Lung (tissue), 12 donors: ENCODE data around the gene MYNN. TPM values are rescaled to one million over a fixed set of nuclear protein-coding genes. Genes with fewer than 3 reads are reported as not detected.

ENCODE experiments used
- ATAC-seq: fragments of 200-7000 bp; cut with Tn5 transposase; one replicate; pipeline ENCODE4 v1.9.1; 2020; ENCODE audit warnings: moderate number of reproducible peaks; ENCODE audit not compliant: insufficient read depth, low FRiP score
- DNase-seq, 3 donors: peaks; one replicate each; pipeline ENCODE4 v3.0.0-alpha.2; 2013 to 2017
- H3K27ac ChIP-seq, 2 donors: one replicate each; pipeline ENCODE4 v1.5.1; 2013; ENCODE audit warnings: mild to moderate bottlenecking in 2 of 2, moderate library complexity in 2 of 2, control low read depth in 1 of 2, inconsistent platforms in 1 of 2, low read depth in 1 of 2, low read length in 1 of 2
- H3K27me3 ChIP-seq, 3 donors: one replicate each; pipeline ENCODE4 v1.5.1; 2013; ENCODE audit warnings: low read length in 2 of 3; ENCODE audit not compliant: control insufficient read depth in 3 of 3, insufficient read depth in 3 of 3
- H3K36me3 ChIP-seq, 4 donors: one replicate each; pipeline ENCODE4 v1.5.1; 2013; ENCODE audit warnings: low read length in 4 of 4, mild to moderate bottlenecking in 1 of 4, moderate library complexity in 1 of 4; ENCODE audit not compliant: control insufficient read depth in 4 of 4, insufficient read depth in 4 of 4
- H3K4me1 ChIP-seq, 5 donors: one replicate each; pipeline ENCODE4 v1.5.1; 2013; ENCODE audit warnings: low read length in 5 of 5, mild to moderate bottlenecking in 2 of 5, moderate library complexity in 1 of 5; ENCODE audit not compliant: control insufficient read depth in 5 of 5, insufficient read depth in 5 of 5
- H3K4me3 ChIP-seq: one replicate; pipeline ENCODE4 v1.5.1; 2013; ENCODE audit warnings: mild to moderate bottlenecking, control low read depth, moderate library complexity
- H3K9ac ChIP-seq, 2 donors: one replicate each; pipeline ENCODE4 v1.5.1; 2013; ENCODE audit warnings: low read length in 2 of 2, control low read depth in 1 of 2; ENCODE audit not compliant: insufficient read depth in 1 of 2
- H3K9me3 ChIP-seq, 4 donors: one replicate each; pipeline ENCODE4 v1.5.1; 2013; ENCODE audit warnings: low read length in 3 of 4, mild to moderate bottlenecking in 1 of 4, moderate library complexity in 1 of 4; ENCODE audit not compliant: control insufficient read depth in 4 of 4, insufficient read depth in 3 of 4
- CTCF ChIP-seq: IDR thresholded peaks from 2 replicates; pipeline ENCODE4 v1.5.1; 2012; ENCODE audit warnings: mild to moderate bottlenecking; ENCODE audit errors: control extremely low read depth, extremely low read depth
- WGBS, 2 donors: extraction: QIAGEN DNeasy Blood & Tissue Kit; methylation state at CpG; one replicate each; pipeline ENCODE4 v1.1.7; 2013; 5-methylcytosine and 5-hydroxymethylcytosine counted together
- polyA plus RNA-seq, 2 donors: library from polyadenylated mRNA; stranded (reverse); fragments of 200-250 nt; gene quantifications; one replicate each; pipeline ENCODE4 v1.2.1, GENCODE V29; 2013
- total RNA-seq, 2 donors: library from RNA; depleted of rRNA in 1 of 2; stranded (reverse); fragments of >200 nt in 1 of 2; gene quantifications; one replicate each; pipeline ENCODE4 v1.2.1, GENCODE V29; 2014 to 2021
- donor health status: control.
- donor health status: control.
- donor health status: Bipolar disorder and iron deficiency.
- donor health status: healthy.
- donor health status: DM: yes; HTN: yes; CAD: no.

Gene MYNN
- total and polyA plus RNA-seq, 4 donors: 8.1 to 32.1 (median 10.0) TPM

GRCh38 chr3:169758359-169758994 lies 14.7 kb upstream of the MYNN start:
- no peak overlapping the region for H3K9ac ChIP-seq
- no peaks in the 10 kb centered on the region for H3K9me3 ChIP-seq
- no peaks in the 10 kb centered on the region for H3K36me3 ChIP-seq
- peaks cover 0 to 3% (median 2%) of the 10 kb centered on the region in 3 donors for H3K27me3 ChIP-seq
- DNase-seq (peak in 1 of 3 donors; percentile 6), ATAC-seq (no peak)
- 47 to 61% methylated on average over 5 of the region's 5 CpGs for WGBS, 2 donors
- no peak for TF ChIP-seq CTCF
- no peak overlapping the region for H3K27ac ChIP-seq
- no peak overlapping the region for H3K4me3 ChIP-seq
- H3K4me1 ChIP-seq: no peaks in the 10 kb centered on the region

DNA sequence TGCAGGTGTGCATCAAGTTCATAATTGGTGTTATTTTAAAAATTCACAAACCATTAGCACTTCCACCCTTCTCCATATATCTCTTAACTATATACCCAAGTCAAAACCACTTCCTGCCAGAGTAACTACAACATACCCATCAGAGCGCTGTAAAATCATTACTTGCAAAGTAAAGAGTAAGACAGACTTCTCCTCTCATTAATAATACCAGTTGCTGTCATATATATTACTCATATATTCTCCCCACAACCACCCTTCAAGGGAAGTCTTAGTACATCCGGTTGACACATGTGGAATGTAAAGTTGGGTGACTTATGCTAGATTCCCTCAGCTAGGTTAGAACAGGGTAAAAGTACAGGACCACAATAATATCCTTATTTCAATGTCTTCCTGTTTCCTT lies 13.9 kb upstream of the MYNN start:
- Histone ChIP-seq H3K9ac (no peak overlapping the region), H3K27ac (no peak overlapping the region), H3K9me3 (no peaks in the 10 kb centered on the region), H3K27me3 (peaks cover 0 to 3% (median 2%) of the 10 kb centered on the region in 3 donors), H3K4me3 (no peak overlapping the region), H3K36me3 (no peaks in the 10 kb centered on the region), H3K4me1 (peaks cover 0 to 1% (median 0%) of the 10 kb centered on the region in 5 donors)
- ATAC-seq: no peak
- TF ChIP-seq CTCF: no peak
- 20 to 63% methylated on average over 2 of the region's 2 CpGs for WGBS, 2 donors
- DNase-seq: no peak

GRCh38 chr3:169760479-169760878 lies 12.7 kb upstream of the MYNN start:
- ATAC-seq: no peak
- Histone ChIP-seq H3K36me3 (no peaks in the 10 kb centered on the region), H3K27me3 (peaks cover 0 to 3% (median 2%) of the 10 kb centered on the region in 3 donors), H3K4me3 (no peak overlapping the region), H3K4me1 (peaks cover 0 to 4% (median 0%) of the 10 kb centered on the region in 5 donors), H3K27ac (no peak overlapping the region), H3K9me3 (peaks cover 0 to 3% (median 0%) of the 10 kb centered on the region in 4 donors), H3K9ac (no peak overlapping the region)
- no peak for DNase-seq
- TF ChIP-seq CTCF: no peak
- 85 to 92% methylated on average over 4 of the region's 4 CpGs for WGBS, 2 donors
